Measurements from ENCODE around the gene UST.

The UST gene

DNA sequence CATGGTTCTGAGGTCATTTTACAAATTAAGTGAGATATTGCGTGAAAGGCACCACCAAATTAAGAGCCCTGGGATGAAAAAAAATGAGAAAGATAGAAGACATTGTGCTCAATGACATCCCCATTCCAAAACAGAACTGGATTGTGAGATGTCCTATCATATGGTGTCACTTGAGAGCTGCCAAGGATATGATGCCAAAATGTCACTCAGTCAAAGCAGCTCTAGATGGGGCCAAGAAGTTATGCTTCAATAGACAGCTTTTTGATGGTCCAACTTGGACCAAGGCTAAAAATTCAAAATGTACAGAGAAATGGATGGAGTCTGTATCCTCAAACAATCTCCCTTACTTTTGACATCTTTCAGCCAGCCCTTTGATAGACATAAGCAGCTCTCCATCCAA lies 180.8 kb downstream of the UST start:
- Mint-ChIP-seq H3K27ac (no peak overlapping the region), H3K9me3 (no peaks in the 10 kb centered on the region), H3K4me1 (peaks cover 17% of the 10 kb centered on the region), H3K36me3 (ENCODE audit: low read depth) (peaks cover 12% of the 10 kb centered on the region), H3K4me3 (no peak overlapping the region), H3K27me3 (ENCODE audit: low read depth, poor library complexity) (no peaks in the 10 kb centered on the region)
- TF ChIP-seq, protein P1, sequence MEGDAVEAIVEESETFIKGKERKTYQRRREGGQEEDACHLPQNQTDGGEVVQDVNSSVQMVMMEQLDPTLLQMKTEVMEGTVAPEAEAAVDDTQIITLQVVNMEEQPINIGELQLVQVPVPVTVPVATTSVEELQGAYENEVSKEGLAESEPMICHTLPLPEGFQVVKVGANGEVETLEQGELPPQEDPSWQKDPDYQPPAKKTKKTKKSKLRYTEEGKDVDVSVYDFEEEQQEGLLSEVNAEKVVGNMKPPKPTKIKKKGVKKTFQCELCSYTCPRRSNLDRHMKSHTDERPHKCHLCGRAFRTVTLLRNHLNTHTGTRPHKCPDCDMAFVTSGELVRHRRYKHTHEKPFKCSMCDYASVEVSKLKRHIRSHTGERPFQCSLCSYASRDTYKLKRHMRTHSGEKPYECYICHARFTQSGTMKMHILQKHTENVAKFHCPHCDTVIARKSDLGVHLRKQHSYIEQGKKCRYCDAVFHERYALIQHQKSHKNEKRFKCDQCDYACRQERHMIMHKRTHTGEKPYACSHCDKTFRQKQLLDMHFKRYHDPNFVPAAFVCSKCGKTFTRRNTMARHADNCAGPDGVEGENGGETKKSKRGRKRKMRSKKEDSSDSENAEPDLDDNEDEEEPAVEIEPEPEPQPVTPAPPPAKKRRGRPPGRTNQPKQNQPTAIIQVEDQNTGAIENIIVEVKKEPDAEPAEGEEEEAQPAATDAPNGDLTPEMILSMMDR (IDR thresholded peaks at IDR 0.05), result no peak
- DNase-seq, result no peak

- Mint-ChIP-seq H3K36me3 (ENCODE audit: low read depth) (peaks cover 12% of the 10 kb centered on the region), H3K27ac (no peak overlapping the region), H3K9me3 (no peaks in the 10 kb centered on the region), H3K27me3 (ENCODE audit: low read depth, poor library complexity) (no peaks in the 10 kb centered on the region), H3K4me1 (peaks cover 21% of the 10 kb centered on the region), H3K4me3 (no peak overlapping the region)
- DNase-seq, result no peak
- TF ChIP-seq, protein P1 (IDR thresholded peaks at IDR 0.05), result no peak
Observed at GRCh38 chr6:148928811-148929210, 182.0 kb downstream of the UST start.

GRCh38 chr6:148932208-148932607 lies 185.4 kb downstream of the UST start:
- TF ChIP-seq, protein P1 (IDR thresholded peaks at IDR 0.05), result no peak
- no peaks in the 10 kb centered on the region for H3K9me3 Mint-ChIP-seq
- no peaks in the 10 kb centered on the region for H3K27me3 Mint-ChIP-seq (ENCODE audit: low read depth, poor library complexity)
- H3K27ac Mint-ChIP-seq, result no peak overlapping the region
- peaks cover 25% of the 10 kb centered on the region for H3K4me1 Mint-ChIP-seq
- peaks cover 12% of the 10 kb centered on the region for H3K36me3 Mint-ChIP-seq (ENCODE audit: low read depth)
- H3K4me3 Mint-ChIP-seq, result no peak overlapping the region
- DNase-seq, result no peak

- H3K27ac Mint-ChIP-seq, result no peak overlapping the region
- H3K4me1 Mint-ChIP-seq, result peaks cover 25% of the 10 kb centered on the region
- H3K9me3 Mint-ChIP-seq, result no peaks in the 10 kb centered on the region
- H3K36me3 Mint-ChIP-seq (ENCODE audit: low read depth), result peaks cover 12% of the 10 kb centered on the region
- no peak for DNase-seq
- H3K4me3 Mint-ChIP-seq, result no peak overlapping the region
- H3K27me3 Mint-ChIP-seq (ENCODE audit: low read depth, poor library complexity), result no peaks in the 10 kb centered on the region
- TF ChIP-seq, protein P1 (IDR thresholded peaks at IDR 0.05), result no peak
Observed at GRCh38 chr6:148932731-148933130, 185.9 kb downstream of the UST start.

DNA sequence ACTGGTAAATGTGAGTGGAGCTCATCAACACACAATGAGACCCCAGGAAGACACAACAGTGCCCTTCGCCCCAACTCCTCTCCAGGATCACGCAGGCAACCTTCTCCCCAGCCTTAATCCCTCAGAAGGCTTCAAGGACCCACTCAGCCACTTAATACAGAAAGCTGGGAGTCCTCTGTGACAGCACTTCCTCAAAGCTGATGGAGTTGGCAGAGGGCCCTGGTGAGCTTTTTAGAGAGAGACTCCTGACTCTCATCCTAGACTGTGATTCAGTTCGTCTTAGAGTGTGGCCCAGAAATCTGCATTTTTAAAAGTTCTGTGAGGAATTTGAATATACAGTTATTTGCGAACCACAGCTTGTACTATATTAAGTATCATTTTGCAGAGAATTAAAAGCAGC lies 187.7 kb downstream of the UST start:
- peak overlapping the region; percentile 76 for H3K27ac Mint-ChIP-seq
- H3K36me3 Mint-ChIP-seq (ENCODE audit: low read depth), result peaks cover 4% of the 10 kb centered on the region
- H3K9me3 Mint-ChIP-seq, result no peaks in the 10 kb centered on the region
- H3K4me1 Mint-ChIP-seq, result peaks cover 25% of the 10 kb centered on the region
- TF ChIP-seq, protein P1 (IDR thresholded peaks at IDR 0.05), result no peak
- DNase-seq, result no peak
- H3K4me3 Mint-ChIP-seq, result no peak overlapping the region
- H3K27me3 Mint-ChIP-seq (ENCODE audit: low read depth, poor library complexity), result no peaks in the 10 kb centered on the region

GRCh38 chr6:148934961-148935360 lies 188.1 kb downstream of the UST start:
- TF ChIP-seq, protein P1 (IDR thresholded peaks at IDR 0.05), result no peak

More at GRCh38 chr6:148934961-148935360, 188.1 kb downstream of the UST start:
- H3K4me3 Mint-ChIP-seq, result no peak overlapping the region
- peaks cover 25% of the 10 kb centered on the region for H3K4me1 Mint-ChIP-seq
- no peak for DNase-seq
- H3K27me3 Mint-ChIP-seq (ENCODE audit: low read depth, poor library complexity), result no peaks in the 10 kb centered on the region
- H3K27ac Mint-ChIP-seq, result peak overlapping the region; percentile 76
- peaks cover 3% of the 10 kb centered on the region for H3K36me3 Mint-ChIP-seq (ENCODE audit: low read depth)
- H3K9me3 Mint-ChIP-seq, result no peaks in the 10 kb centered on the region

All from nephron progenitor cell (in vitro differentiated cells).